HL-60 (cell line): Measurements from ENCODE around the gene VOPP1.

Experiments used
- CTCF ChIP-seq: IDR thresholded peaks from one replicate; pipeline ENCODE4 v1.5.1; 2011; ENCODE audit warnings: low read length, control low read depth, inconsistent platforms; ENCODE audit not compliant: insufficient read depth
- GABPA ChIP-seq: IDR thresholded peaks from 2 replicates; pipeline ENCODE4 v1.6.1; 2012; ENCODE audit warnings: low read depth
- POLR2AphosphoS5 ChIP-seq: IDR thresholded peaks from 2 replicates; pipeline ENCODE4 v1.6.1; 2012; ENCODE audit warnings: low read depth

GRCh38 chr7:55437375-55437774 lies 134.9 kb downstream of the VOPP1 start:
- no peak for TF ChIP-seq CTCF
- no peak for TF ChIP-seq POLR2AphosphoS5
- no peak for TF ChIP-seq GABPA
